ENCODE data around the gene CACNA1S. TPM values are rescaled to one million over a fixed set of nuclear protein-coding genes. Genes with fewer than 3 reads are reported as not detected.

The CACNA1S gene
- total RNA-seq: under 1 TPM; 0.20 to 0.33 TPM
- polyA plus RNA-seq (ENCODE audit: insufficient read length in 2 of 2): under 1 TPM; 0.16 to 0.23 TPM
- long read RNA-seq, donor 1: 0 reads
- long read RNA-seq, donor 2: 0 reads
- long read RNA-seq, donor 3: 0 reads
- long read RNA-seq, donor 4: 0 reads

GRCh38 chr1:201112173-201112731, at the start of gene CACNA1S:
CACNA1S (minus strand) TSS chr1:201112426; CDS start chr1:201112339, 87 bp downstream.
- WGBS (ENCODE audit: insufficient coverage): 82% methylated on average over 4 of the region's 9 CpGs

GRCh38 chr1:201157949-201158348, 45.7 kb upstream of the CACNA1S start:
- Histone ChIP-seq H3K4me3 (ENCODE audit: low read depth, low read length) (no peak overlapping the region), H3K4me1 (ENCODE audit: control insufficient read depth, insufficient read depth, low read length) (peaks cover 12% of the 10 kb centered on the region), H3K9me3 (ENCODE audit: control insufficient read depth, insufficient read depth, low read length) (no peaks in the 10 kb centered on the region), H3K27ac (ENCODE audit: low read depth, low read length) (no peak overlapping the region), H3K27me3 (ENCODE audit: control insufficient read depth, insufficient read depth, low read length) (no peaks in the 10 kb centered on the region), H3K36me3 (ENCODE audit: control insufficient read depth, insufficient read depth, low read length) (no peaks in the 10 kb centered on the region)
- no peak for DNase-seq (ENCODE audit: low read depth in 4 of 6, low spot score in 6 of 6)
- 83% methylated on average over 1 of the region's 2 CpGs for WGBS (ENCODE audit: insufficient coverage)

More at GRCh38 chr1:201112173-201112731, at the start of gene CACNA1S:
- Histone ChIP-seq H3K4me1 (ENCODE audit: control insufficient read depth, insufficient read depth, low read length) (peaks cover 34% of the 10 kb centered on the region), H3K27ac (ENCODE audit: low read depth, low read length) (no peak within 1 kb of the TSS), H3K9me3 (ENCODE audit: control insufficient read depth, insufficient read depth, low read length) (no peaks in the 10 kb centered on the region), H3K4me3 (ENCODE audit: low read depth, low read length) (no peak within 1 kb of the TSS), H3K27me3 (ENCODE audit: control insufficient read depth, insufficient read depth, low read length) (no peaks in the 10 kb centered on the region), H3K36me3 (ENCODE audit: control insufficient read depth, insufficient read depth, low read length) (no peaks in the 10 kb centered on the region)
- DNase-seq (ENCODE audit: low read depth in 4 of 6, low spot score in 6 of 6): no peak

GRCh38 chr1:201156819-201157218, 44.6 kb upstream of the CACNA1S start:
- H3K36me3 ChIP-seq (ENCODE audit: control insufficient read depth, insufficient read depth, low read length): peaks cover 3% of the 10 kb centered on the region
- no peak for DNase-seq (ENCODE audit: low read depth in 4 of 6, low spot score in 6 of 6)
- no peaks in the 10 kb centered on the region for H3K27me3 ChIP-seq (ENCODE audit: control insufficient read depth, insufficient read depth, low read length)
- H3K4me3 ChIP-seq (ENCODE audit: low read depth, low read length): no peak overlapping the region
- H3K9me3 ChIP-seq (ENCODE audit: control insufficient read depth, insufficient read depth, low read length): no peaks in the 10 kb centered on the region
- peaks cover 12% of the 10 kb centered on the region for H3K4me1 ChIP-seq (ENCODE audit: control insufficient read depth, insufficient read depth, low read length)
- H3K27ac ChIP-seq (ENCODE audit: low read depth, low read length): no peak overlapping the region

GRCh38 chr1:201156346-201156745, 44.1 kb upstream of the CACNA1S start:
- no peaks in the 10 kb centered on the region for H3K9me3 ChIP-seq (ENCODE audit: control insufficient read depth, insufficient read depth, low read length)
- no peak for DNase-seq (ENCODE audit: low read depth in 4 of 6, low spot score in 6 of 6)
- H3K36me3 ChIP-seq (ENCODE audit: control insufficient read depth, insufficient read depth, low read length): peaks cover 6% of the 10 kb centered on the region
- H3K4me3 ChIP-seq (ENCODE audit: low read depth, low read length): no peak overlapping the region
- no peaks in the 10 kb centered on the region for H3K27me3 ChIP-seq (ENCODE audit: control insufficient read depth, insufficient read depth, low read length)
- 82% methylated on average over 3 of the region's 3 CpGs for WGBS (ENCODE audit: insufficient coverage)
- H3K4me1 ChIP-seq (ENCODE audit: control insufficient read depth, insufficient read depth, low read length): peaks cover 12% of the 10 kb centered on the region
- no peak overlapping the region for H3K27ac ChIP-seq (ENCODE audit: low read depth, low read length)

DNA sequence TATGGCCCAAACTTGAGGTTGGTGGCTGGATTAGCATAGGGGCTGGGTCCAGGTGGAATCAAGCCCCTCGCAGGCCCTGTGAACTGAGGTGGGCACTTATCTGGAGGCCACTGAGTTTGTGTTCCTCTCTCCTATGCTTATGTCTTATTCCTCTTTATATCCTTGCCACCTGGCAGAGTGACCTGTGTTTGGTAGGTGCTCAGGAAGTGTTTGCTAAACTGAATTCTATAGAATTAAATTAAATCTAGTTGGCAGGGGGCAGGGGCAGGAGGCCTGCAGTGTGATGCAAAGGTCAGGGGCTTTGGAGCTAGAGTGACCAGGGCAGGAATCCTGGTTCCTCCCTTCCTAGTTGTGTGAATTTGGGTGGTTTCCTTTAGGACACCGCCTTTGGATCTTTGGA, 43.1 kb upstream of the CACNA1S start:
- no peak overlapping the region for H3K27ac ChIP-seq (ENCODE audit: low read depth, low read length)
- no peak for DNase-seq (ENCODE audit: low read depth in 4 of 6, low spot score in 6 of 6)
- peaks cover 10% of the 10 kb centered on the region for H3K36me3 ChIP-seq (ENCODE audit: control insufficient read depth, insufficient read depth, low read length)
- no peak overlapping the region for H3K4me3 ChIP-seq (ENCODE audit: low read depth, low read length)
- WGBS (ENCODE audit: insufficient coverage): no CpG with 5 or more reads among the region's 2 CpGs
- no peaks in the 10 kb centered on the region for H3K9me3 ChIP-seq (ENCODE audit: control insufficient read depth, insufficient read depth, low read length)
- H3K27me3 ChIP-seq (ENCODE audit: control insufficient read depth, insufficient read depth, low read length): no peaks in the 10 kb centered on the region
- peaks cover 12% of the 10 kb centered on the region for H3K4me1 ChIP-seq (ENCODE audit: control insufficient read depth, insufficient read depth, low read length)

GRCh38 chr1:201154389-201155165, 42.4 kb upstream of the CACNA1S start, which contains the start of gene TMEM9:
TMEM9 (minus strand) TSS chr1:201154474; CDS start chr1:201153923, 551 bp downstream.
- peak; percentile 97 to 100 (median 98) for DNase-seq (ENCODE audit: low read depth in 4 of 6, low spot score in 6 of 6)
- peak within 1 kb of the TSS; percentile 34 for H3K27ac ChIP-seq (ENCODE audit: low read depth, low read length)
- H3K9me3 ChIP-seq (ENCODE audit: control insufficient read depth, insufficient read depth, low read length): no peaks in the 10 kb centered on the region

GRCh38 chr1:201153474-201154388, 41.5 kb upstream of the CACNA1S start:
- 0% methylated on average over 34 of the region's 37 CpGs for WGBS (ENCODE audit: insufficient coverage)
- Histone ChIP-seq H3K4me1 (ENCODE audit: control insufficient read depth, insufficient read depth, low read length) (peaks cover 12% of the 10 kb centered on the region), H3K27ac (ENCODE audit: low read depth, low read length) (no peak overlapping the region), H3K36me3 (ENCODE audit: control insufficient read depth, insufficient read depth, low read length) (peaks cover 18% of the 10 kb centered on the region), H3K4me3 (ENCODE audit: low read depth, low read length) (peak overlapping the region; percentile 82), H3K9me3 (ENCODE audit: control insufficient read depth, insufficient read depth, low read length) (no peaks in the 10 kb centered on the region), H3K27me3 (ENCODE audit: control insufficient read depth, insufficient read depth, low read length) (no peaks in the 10 kb centered on the region)
- DNase-seq (ENCODE audit: low read depth in 4 of 6, low spot score in 6 of 6): peak in 2 of 6 donors; percentile 28 to 39

More at GRCh38 chr1:201154389-201155165, 42.4 kb upstream of the CACNA1S start, which contains the start of gene TMEM9:
- H3K4me1 ChIP-seq (ENCODE audit: control insufficient read depth, insufficient read depth, low read length): peaks cover 12% of the 10 kb centered on the region
- peak within 1 kb of the TSS; percentile 82 for H3K4me3 ChIP-seq (ENCODE audit: low read depth, low read length)
- under 1% methylated on average over 23 of the region's 31 CpGs for WGBS (ENCODE audit: insufficient coverage)
- H3K27me3 ChIP-seq (ENCODE audit: control insufficient read depth, insufficient read depth, low read length): no peaks in the 10 kb centered on the region
- H3K36me3 ChIP-seq (ENCODE audit: control insufficient read depth, insufficient read depth, low read length): peaks cover 13% of the 10 kb centered on the region

DNA sequence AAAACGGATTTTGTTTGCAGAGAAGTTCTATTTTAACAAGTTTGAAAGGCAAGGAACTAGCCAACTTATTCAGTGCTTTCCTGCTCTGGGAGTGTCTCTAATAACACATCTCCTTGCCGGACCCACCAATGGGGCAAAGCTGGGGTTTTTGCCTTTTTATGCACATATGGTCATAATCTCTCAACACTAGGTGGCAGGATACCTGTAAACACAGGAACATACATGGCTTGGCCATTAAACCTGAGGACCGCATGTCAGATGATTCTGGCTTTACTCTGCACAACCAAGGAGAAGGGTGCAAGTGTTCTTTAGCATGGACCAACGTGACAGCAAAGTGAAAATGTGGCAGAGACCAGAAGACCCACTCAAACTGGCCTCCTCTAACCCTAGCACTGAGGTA, 37.2 kb upstream of the CACNA1S start:
- peak in 1 of 6 donors; percentile 71 for DNase-seq (ENCODE audit: low read depth in 4 of 6, low spot score in 6 of 6)
- H3K9me3 ChIP-seq (ENCODE audit: control insufficient read depth, insufficient read depth, low read length): no peaks in the 10 kb centered on the region

GRCh38 chr1:201147396-201148015, 35.3 kb upstream of the CACNA1S start:
- H3K4me1 ChIP-seq (ENCODE audit: control insufficient read depth, insufficient read depth, low read length): peaks cover 3% of the 10 kb centered on the region
- no peaks in the 10 kb centered on the region for H3K27me3 ChIP-seq (ENCODE audit: control insufficient read depth, insufficient read depth, low read length)
- no peak overlapping the region for H3K4me3 ChIP-seq (ENCODE audit: low read depth, low read length)
- peaks cover 76% of the 10 kb centered on the region for H3K36me3 ChIP-seq (ENCODE audit: control insufficient read depth, insufficient read depth, low read length)
- H3K9me3 ChIP-seq (ENCODE audit: control insufficient read depth, insufficient read depth, low read length): no peaks in the 10 kb centered on the region
- H3K27ac ChIP-seq (ENCODE audit: low read depth, low read length): no peak overlapping the region
- WGBS (ENCODE audit: insufficient coverage): 92% methylated on average over 13 of the region's 13 CpGs
- no peak for DNase-seq (ENCODE audit: low read depth in 4 of 6, low spot score in 6 of 6)

More for the DNA sequence above, 37.2 kb upstream of the CACNA1S start:
- Histone ChIP-seq H3K4me3 (ENCODE audit: low read depth, low read length) (no peak overlapping the region), H3K27me3 (ENCODE audit: control insufficient read depth, insufficient read depth, low read length) (no peaks in the 10 kb centered on the region), H3K4me1 (ENCODE audit: control insufficient read depth, insufficient read depth, low read length) (peaks cover 5% of the 10 kb centered on the region), H3K36me3 (ENCODE audit: control insufficient read depth, insufficient read depth, low read length) (peaks cover 57% of the 10 kb centered on the region), H3K27ac (ENCODE audit: low read depth, low read length) (no peak overlapping the region)
- 97% methylated on average over 3 of the region's 4 CpGs for WGBS (ENCODE audit: insufficient coverage)

All from spinal cord (tissue), 10 donors.